GM12891 (cell line): Measurements from ENCODE around the gene PTPRF.

Experiments
- POLR2A ChIP-seq: IDR thresholded peaks from 2 replicates; pipeline ENCODE4 v1.6.1; 2011; ENCODE audit warnings: low read depth, low read length, control low read depth
- POLR2AphosphoS5 ChIP-seq: IDR thresholded peaks from 2 replicates; pipeline ENCODE4 v1.6.1; 2011; ENCODE audit warnings: low read depth, low read length, control low read depth
- POU2F2 ChIP-seq: IDR thresholded peaks from 2 replicates; pipeline ENCODE4 v1.6.1; 2011; ENCODE audit warnings: low read depth, mild to moderate bottlenecking, control low read depth, low read length, moderate library complexity
- TAF1 ChIP-seq: IDR thresholded peaks from 2 replicates; pipeline ENCODE4 v1.6.1; 2011; ENCODE audit warnings: low read depth, low read length, control low read depth

- TF ChIP-seq TAF1 (no peak), POLR2A (no peak), POLR2AphosphoS5 (no peak), POU2F2 (no peak)
These were observed 122.7 kb downstream of the PTPRF start for GRCh38 chr1:43653339-43653738.
